K562 (cell line): ENCODE measurements around the gene GLYAT. TPM values are rescaled to one million over a fixed set of nuclear protein-coding genes. Genes with fewer than 3 reads are reported as not detected.

Experiments used
- ADNP ChIP-seq: fragments of 200-800 bp; sonication (Bioruptor generic); IDR thresholded peaks from 2 replicates; pipeline ENCODE4 v1.6.1; 2016; ENCODE audit warnings: missing genetic modification characterization, missing compliant biosample characterization
- CC2D1A ChIP-seq: fragments of 450-650 bp; IDR thresholded peaks from 2 replicates; pipeline ENCODE4 v1.6.1; 2017; ENCODE audit warnings: mild to moderate bottlenecking
- ERF ChIP-seq: fragments of 450-650 bp; formaldehyde crosslinking; IDR thresholded peaks from 2 replicates; pipeline ENCODE4 v1.4.0; 2020; ENCODE audit warnings: mild to moderate bottlenecking, mixed read lengths
- FOS ChIP-seq: IDR thresholded peaks from 3 replicates; pipeline ENCODE4 v1.6.1; 2011; ENCODE audit not compliant: insufficient read length; ENCODE audit errors: extremely low read depth
- GATA2 ChIP-seq: sonication (generic); formaldehyde crosslinking; IDR thresholded peaks from 2 replicates; pipeline ENCODE4 v1.4.0; 2020; ENCODE audit warnings: mild to moderate bottlenecking, missing genetic modification reagents
- GTF2F1 ChIP-seq: IDR thresholded peaks from 2 replicates; pipeline ENCODE4 v1.6.1; 2011; ENCODE audit warnings: low read depth, low read length, improper control_type of control experiment
- HDAC6 ChIP-seq: IDR thresholded peaks from 2 replicates; pipeline ENCODE4 v1.6.1; 2012; ENCODE audit warnings: low read depth, mild to moderate bottlenecking, control low read depth, inconsistent platforms, low read length, moderate library complexity
- MED1 ChIP-seq: sonication (generic); formaldehyde crosslinking; IDR thresholded peaks from 2 replicates; pipeline ENCODE4 v1.8.1; 2023; ENCODE audit warnings: missing genetic modification reagents, borderline replicate concordance
- MTA2 ChIP-seq: fragments of 450-650 bp; IDR thresholded peaks from 2 replicates; pipeline ENCODE4 v1.6.1; 2016; ENCODE audit warnings: low read depth
- PCBP1 ChIP-seq: fragments of 200-400 bp; formaldehyde crosslinking; IDR thresholded peaks from 2 replicates; pipeline ENCODE4 v1.6.1; 2018; ENCODE audit warnings: mild to moderate bottlenecking, low read depth, low read length; ENCODE audit not compliant: poor library complexity, severe bottlenecking
- RHOXF2B ChIP-seq: fragments of 250-450 bp; sonication (Bioruptor Pico); conservative IDR thresholded peaks from 2 replicates; pipeline ENCODE4 v1.5.1; 2021
- SAFB ChIP-seq: fragments of 200-400 bp; formaldehyde crosslinking; IDR thresholded peaks from 2 replicates; pipeline ENCODE4 v1.6.1; 2017; ENCODE audit warnings: low read depth, low read length, borderline replicate concordance
- SP1 ChIP-seq: sonication (generic); formaldehyde crosslinking; IDR thresholded peaks from 2 replicates; pipeline ENCODE4 v1.8.1; 2022; ENCODE audit warnings: mild to moderate bottlenecking, missing genetic modification reagents
- TCFL5 ChIP-seq: fragments of 250-450 bp; sonication (Bioruptor Pico); conservative IDR thresholded peaks from 2 replicates; pipeline ENCODE4 v1.6.1; 2021; ENCODE audit warnings: mild to moderate bottlenecking, moderate library complexity, matching md5 sums
- TEAD1 ChIP-seq, 2 experiments: fragments of 450-650 bp in 1 of 2; sonication (generic) in 1 of 2; formaldehyde crosslinking; IDR thresholded peaks; 2 replicates each; pipeline versions ENCODE4 v1.4.0 to v1.8.0; 2020 to 2022; ENCODE audit warnings: mild to moderate bottlenecking in 2 of 2, missing genetic modification reagents in 1 of 2
- TGIF2 ChIP-seq: sonication (generic); formaldehyde crosslinking; IDR thresholded peaks from 2 replicates; pipeline ENCODE4 v1.8.1; 2022; ENCODE audit warnings: mild to moderate bottlenecking, missing genetic modification reagents, moderate library complexity
- ZC3H4 ChIP-seq: sonication (generic); formaldehyde crosslinking; IDR thresholded peaks from 2 replicates; pipeline ENCODE4 v1.9.0; 2021; ENCODE audit warnings: missing genetic modification reagents, borderline replicate concordance
- ZEB2 ChIP-seq: fragments of 450-650 bp; IDR thresholded peaks from 2 replicates; pipeline ENCODE4 v1.6.1; 2016
- ZNF165 ChIP-seq: fragments of 250-450 bp; sonication (Bioruptor Pico); IDR thresholded peaks from 2 replicates; pipeline ENCODE4 v1.4.0; 2020; ENCODE audit warnings: borderline replicate concordance
- ZNF224 ChIP-seq: sonication (generic); formaldehyde crosslinking; IDR thresholded peaks from 2 replicates; pipeline ENCODE4 v1.8.0; 2022; ENCODE audit warnings: mild to moderate bottlenecking, missing genetic modification reagents
- ZNF316 ChIP-seq: fragments of 450-650 bp; IDR thresholded peaks from 2 replicates; pipeline ENCODE4 v1.6.1; 2016
- ZNF507 ChIP-seq: conservative IDR thresholded peaks from 2 replicates; pipeline ENCODE4 v1.6.1; 2017; ENCODE audit warnings: missing genetic modification characterization, missing compliant biosample characterization
- ZNF76 ChIP-seq: fragments of 250-450 bp; sonication (Bioruptor Pico); IDR thresholded peaks from 2 replicates; pipeline ENCODE4 v1.4.0; 2020; ENCODE audit warnings: mild to moderate bottlenecking, moderate library complexity, borderline replicate concordance
- polyA plus RNA-seq, 8 experiments: library from polyadenylated mRNA; depleted of rRNA in 4 of 8; stranded (reverse) in 5 of 8; unstranded in 3 of 8; fragments of >200 nt; fragmentation: Nextera tagmentation in 2 of 8; fragmentation: Illumina TruSeq in 1 of 8; extraction: Ambion mirVana in 2 of 8; extraction: Trizol in 1 of 8; gene quantifications; 2 replicates each; pipeline versions ENCODE4 v1.2.1 to v1.2.3, GENCODE V29; 2011 to 2014; ENCODE audit warnings: inconsistent platforms in 1 of 8, missing spikeins in 1 of 8
- total RNA-seq, 7 experiments: library from RNA; depleted of rRNA in 6 of 7; stranded (reverse); fragments of >200 nt in 6 of 7; fragmentation: Illumina TruSeq in 2 of 7; extraction: Trizol in 2 of 7; gene quantifications; 2 replicates each; pipeline versions ENCODE4 v1.2.1 to v1.2.3, GENCODE V29; 2011 to 2021; ENCODE audit warnings: low replicate concordance in 1 of 7
- TF ChIP-seq, protein P1 (sequence below): sonication (generic); formaldehyde crosslinking; IDR thresholded peaks from 2 replicates; pipeline ENCODE4 v1.8.0; 2022; ENCODE audit warnings: mild to moderate bottlenecking, missing genetic modification reagents
- TF ChIP-seq, protein P2 (sequence below), 3 experiments: fragments of 200-800 bp in 1 of 3; sonication (Bioruptor generic) in 1 of 3; sonication (generic) in 1 of 3; formaldehyde crosslinking in 1 of 3; IDR thresholded peaks; 2 replicates each; pipeline versions ENCODE4 v1.6.1 to v1.8.0; 2016 to 2022; ENCODE audit warnings: mild to moderate bottlenecking in 2 of 3, missing compliant biosample characterization in 2 of 3, missing genetic modification characterization in 2 of 3, missing genetic modification reagents in 1 of 3
- TF ChIP-seq, protein P3 (sequence below): fragments of 250-450 bp; sonication (Bioruptor Pico); IDR thresholded peaks from 2 replicates; pipeline ENCODE4 v1.8.0; 2022; ENCODE audit warnings: inconsistent platforms, mild to moderate bottlenecking, moderate library complexity, borderline replicate concordance
- TF ChIP-seq, protein P4 (sequence below): fragments of 450-650 bp; formaldehyde crosslinking; IDR thresholded peaks from 2 replicates; pipeline ENCODE4 v1.4.0; 2020; ENCODE audit warnings: mild to moderate bottlenecking

GLYAT gene
- total and polyA plus RNA-seq, 9 of the 15 experiments (the other 6 are each of a cell fraction or from before 2014, with no cell fraction given): not detected

DNA sequence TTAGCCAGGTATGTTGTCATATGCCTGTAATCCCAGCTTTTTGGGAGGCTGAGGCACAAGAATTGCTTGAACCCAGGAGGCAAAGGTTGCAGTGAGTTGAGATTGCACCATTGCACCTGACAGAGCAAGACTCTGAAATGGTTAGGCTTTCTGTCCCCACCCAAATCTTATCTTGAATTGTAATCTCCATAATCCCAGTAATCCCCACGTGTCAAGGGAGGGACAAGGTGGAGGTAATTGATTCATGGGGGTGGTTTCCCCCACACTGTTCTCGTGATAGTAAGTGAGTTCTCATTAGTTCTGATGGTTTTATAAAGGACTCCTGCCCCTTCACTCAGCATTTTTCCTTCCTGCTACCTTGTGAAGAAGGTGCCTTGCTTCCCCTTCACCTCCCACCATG, 37.6 kb upstream of the GLYAT start (continued):
- TF ChIP-seq, protein P1, sequence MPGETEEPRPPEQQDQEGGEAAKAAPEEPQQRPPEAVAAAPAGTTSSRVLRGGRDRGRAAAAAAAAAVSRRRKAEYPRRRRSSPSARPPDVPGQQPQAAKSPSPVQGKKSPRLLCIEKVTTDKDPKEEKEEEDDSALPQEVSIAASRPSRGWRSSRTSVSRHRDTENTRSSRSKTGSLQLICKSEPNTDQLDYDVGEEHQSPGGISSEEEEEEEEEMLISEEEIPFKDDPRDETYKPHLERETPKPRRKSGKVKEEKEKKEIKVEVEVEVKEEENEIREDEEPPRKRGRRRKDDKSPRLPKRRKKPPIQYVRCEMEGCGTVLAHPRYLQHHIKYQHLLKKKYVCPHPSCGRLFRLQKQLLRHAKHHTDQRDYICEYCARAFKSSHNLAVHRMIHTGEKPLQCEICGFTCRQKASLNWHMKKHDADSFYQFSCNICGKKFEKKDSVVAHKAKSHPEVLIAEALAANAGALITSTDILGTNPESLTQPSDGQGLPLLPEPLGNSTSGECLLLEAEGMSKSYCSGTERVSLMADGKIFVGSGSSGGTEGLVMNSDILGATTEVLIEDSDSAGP: no peak
- TF ChIP-seq SAFB (no peak), ZC3H4 (CRISPR knock-in tag) (no peak), GTF2F1 (no peak), SP1 (CRISPR knock-in tag) (no peak), ZNF316 (no peak), ADNP (tag) (0 out of 2 replicates have a peak, but pooled peaks have one; percentile 3), ZNF224 (CRISPR knock-in tag) (no peak), PCBP1 (no peak), ERF (CRISPR knock-in tag) (no peak), ZEB2 (peak; percentile 37; the same call in 1 of the 2 replicates), ZNF76 (CRISPR knock-in tag) (no peak), ZNF165 (CRISPR knock-in tag) (no peak), MED1 (CRISPR knock-in tag) (no peak), TCFL5 (CRISPR knock-in tag) (no peak; the same call in 1 of the 2 replicates), ZNF507 (tag) (no peak), RHOXF2B (CRISPR knock-in tag) (no peak), MTA2 (no peak), HDAC6 (no peak), CC2D1A (peak; percentile 84), TEAD1 (CRISPR knock-in tag; IDR thresholded peaks at IDR 0.05) (no peak), FOS (no peak), GATA2 (CRISPR knock-in tag) (0 out of 2 replicates have a peak, but pooled peaks have one; percentile 43), TGIF2 (CRISPR knock-in tag) (no peak)
- TF ChIP-seq, protein P2, sequence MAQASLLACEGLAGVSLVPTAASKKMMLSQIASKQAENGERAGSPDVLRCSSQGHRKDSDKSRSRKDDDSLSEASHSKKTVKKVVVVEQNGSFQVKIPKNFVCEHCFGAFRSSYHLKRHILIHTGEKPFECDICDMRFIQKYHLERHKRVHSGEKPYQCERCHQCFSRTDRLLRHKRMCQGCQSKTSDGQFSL (CRISPR knock-in tag; IDR thresholded peaks at IDR 0.05): no peak
- TF ChIP-seq, protein P2 (tag; IDR thresholded peaks at IDR 0.05): no peak
- TF ChIP-seq, protein P3, sequence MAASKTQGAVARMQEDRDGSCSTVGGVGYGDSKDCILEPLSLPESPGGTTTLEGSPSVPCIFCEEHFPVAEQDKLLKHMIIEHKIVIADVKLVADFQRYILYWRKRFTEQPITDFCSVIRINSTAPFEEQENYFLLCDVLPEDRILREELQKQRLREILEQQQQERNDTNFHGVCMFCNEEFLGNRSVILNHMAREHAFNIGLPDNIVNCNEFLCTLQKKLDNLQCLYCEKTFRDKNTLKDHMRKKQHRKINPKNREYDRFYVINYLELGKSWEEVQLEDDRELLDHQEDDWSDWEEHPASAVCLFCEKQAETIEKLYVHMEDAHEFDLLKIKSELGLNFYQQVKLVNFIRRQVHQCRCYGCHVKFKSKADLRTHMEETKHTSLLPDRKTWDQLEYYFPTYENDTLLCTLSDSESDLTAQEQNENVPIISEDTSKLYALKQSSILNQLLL (CRISPR knock-in tag): no peak
- TF ChIP-seq, protein P4, sequence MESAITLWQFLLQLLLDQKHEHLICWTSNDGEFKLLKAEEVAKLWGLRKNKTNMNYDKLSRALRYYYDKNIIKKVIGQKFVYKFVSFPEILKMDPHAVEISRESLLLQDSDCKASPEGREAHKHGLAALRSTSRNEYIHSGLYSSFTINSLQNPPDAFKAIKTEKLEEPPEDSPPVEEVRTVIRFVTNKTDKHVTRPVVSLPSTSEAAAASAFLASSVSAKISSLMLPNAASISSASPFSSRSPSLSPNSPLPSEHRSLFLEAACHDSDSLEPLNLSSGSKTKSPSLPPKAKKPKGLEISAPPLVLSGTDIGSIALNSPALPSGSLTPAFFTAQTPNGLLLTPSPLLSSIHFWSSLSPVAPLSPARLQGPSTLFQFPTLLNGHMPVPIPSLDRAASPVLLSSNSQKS (CRISPR knock-in tag): no peak
